K562 (cell line): ENCODE measurements around the gene SPINK8. TPM values are rescaled to one million over a fixed set of nuclear protein-coding genes. Genes with fewer than 3 reads are reported as not detected.

Experiments
- ETV6 ChIP-seq, 3 experiments: fragments of 150-350 bp in 1 of 3; sonication (generic) in 1 of 3; formaldehyde crosslinking in 1 of 3; IDR thresholded peaks; 2 replicates each; pipeline versions ENCODE4 v1.6.1 to v1.8.0; 2014 to 2022; ENCODE audit warnings: borderline replicate concordance in 2 of 3, low read depth in 2 of 3, antibody characterized with exemption in 1 of 3, low read length in 1 of 3, mild to moderate bottlenecking in 1 of 3, missing genetic modification reagents in 1 of 3
- FOXK1 ChIP-seq: sonication (generic); formaldehyde crosslinking; IDR thresholded peaks from 2 replicates; pipeline ENCODE4 v1.8.0; 2022; ENCODE audit warnings: missing genetic modification reagents, mild to moderate bottlenecking, borderline replicate concordance
- GTF2E2 ChIP-seq: fragments of 200-800 bp; sonication (Bioruptor generic); IDR thresholded peaks from 2 replicates; pipeline ENCODE4 v1.6.1; 2016; ENCODE audit warnings: missing genetic modification characterization, missing compliant biosample characterization
- MAZ ChIP-seq, 2 experiments: fragments of 450-650 bp in 1 of 2; sonication (generic) in 1 of 2; formaldehyde crosslinking; IDR thresholded peaks in 1 of 2; conservative IDR thresholded peaks in 1 of 2; 2 replicates each; pipeline versions ENCODE4 v1.4.0 to v1.5.0; 2020; ENCODE audit warnings: mild to moderate bottlenecking in 1 of 2, missing genetic modification reagents in 1 of 2
- MECOM ChIP-seq: fragments of 250-450 bp; sonication (Bioruptor Pico); IDR thresholded peaks from 2 replicates; pipeline ENCODE4 v1.8.0; 2022; ENCODE audit warnings: inconsistent platforms
- MGA ChIP-seq: fragments of 450-650 bp; IDR thresholded peaks from 2 replicates; pipeline ENCODE4 v1.6.1; 2016; ENCODE audit warnings: mild to moderate bottlenecking, moderate library complexity
- NEUROD1 ChIP-seq: fragments of 150-350 bp; IDR thresholded peaks from 2 replicates; pipeline ENCODE4 v1.6.1; 2014; ENCODE audit warnings: borderline replicate concordance, low read length, low read depth; ENCODE audit not compliant: partially characterized antibody
- RBM25 ChIP-seq: fragments of 200-400 bp; formaldehyde crosslinking; IDR thresholded peaks from 2 replicates; pipeline ENCODE4 v1.6.1; 2018; ENCODE audit warnings: low read length, low read depth, moderate library complexity; ENCODE audit not compliant: severe bottlenecking
- TEAD1 ChIP-seq, 2 experiments: fragments of 450-650 bp in 1 of 2; sonication (generic) in 1 of 2; formaldehyde crosslinking; IDR thresholded peaks; 2 replicates each; pipeline versions ENCODE4 v1.4.0 to v1.8.0; 2020 to 2022; ENCODE audit warnings: mild to moderate bottlenecking in 2 of 2, missing genetic modification reagents in 1 of 2
- U2AF1 ChIP-seq: fragments of 200-400 bp; formaldehyde crosslinking; optimal IDR thresholded peaks from 2 replicates; pipeline ENCODE3; 2017; ENCODE audit warnings: mild to moderate bottlenecking, low read depth, low read length, moderate library complexity
- ZNF511 ChIP-seq: sonication (generic); formaldehyde crosslinking; IDR thresholded peaks from 2 replicates; pipeline ENCODE4 v1.8.0; 2022; ENCODE audit warnings: mild to moderate bottlenecking, missing genetic modification reagents
- ZNF655 ChIP-seq: fragments of 250-450 bp; sonication (Bioruptor Pico); IDR thresholded peaks from 2 replicates; pipeline ENCODE4 v1.5.0; 2021
- polyA plus RNA-seq, 8 experiments: library from polyadenylated mRNA; depleted of rRNA in 4 of 8; stranded (reverse) in 5 of 8; unstranded in 3 of 8; fragments of >200 nt; fragmentation: Nextera tagmentation in 2 of 8; fragmentation: Illumina TruSeq in 1 of 8; extraction: Ambion mirVana in 2 of 8; extraction: Trizol in 1 of 8; gene quantifications; 2 replicates each; pipeline versions ENCODE4 v1.2.1 to v1.2.3, GENCODE V29; 2011 to 2014; ENCODE audit warnings: inconsistent platforms in 1 of 8, missing spikeins in 1 of 8
- total RNA-seq, 7 experiments: library from RNA; depleted of rRNA in 6 of 7; stranded (reverse); fragments of >200 nt in 6 of 7; fragmentation: Illumina TruSeq in 2 of 7; extraction: Trizol in 2 of 7; gene quantifications; 2 replicates each; pipeline versions ENCODE4 v1.2.1 to v1.2.3, GENCODE V29; 2011 to 2021; ENCODE audit warnings: low replicate concordance in 1 of 7

SPINK8 gene
- total and polyA plus RNA-seq, 9 of the 15 experiments (the other 6 are each of a cell fraction or from before 2014, with no cell fraction given) = not detected

- TF ChIP-seq MGA (peak; percentile 99), U2AF1 (peak; percentile 64), ETV6 (IDR thresholded peaks at IDR 0.05; ENCODE audit: borderline replicate concordance in 1 of 2, low read depth in 2 of 2, low read length in 1 of 2) (no peak), ETV6 (CRISPR knock-in tag; IDR thresholded peaks at IDR 0.05; ENCODE audit: borderline replicate concordance) (peak; percentile 44; the same call in 1 of the 2 replicates), FOXK1 (CRISPR knock-in tag) (peak; percentile 64; the same call in 1 of the 2 replicates), GTF2E2 (tag) (peak; percentile 91), ZNF655 (CRISPR knock-in tag) (no peak), MAZ (CRISPR knock-in tag; conservative IDR thresholded peaks at IDR 0.05 in 1 of 2, IDR thresholded peaks at IDR 0.05 in 1 of 2) (peak; percentile 46 to 52; a peak in 1 of 4 replicates), MECOM (CRISPR knock-in tag) (no peak), ZNF511 (CRISPR knock-in tag) (peak; percentile 80; the same call in 1 of the 2 replicates), NEUROD1 (no peak), RBM25 (no peak), TEAD1 (CRISPR knock-in tag; IDR thresholded peaks at IDR 0.05) (peak; percentile 12 to 69; a peak in 2 of 4 replicates)
Observed at GRCh38 chr3:48301020-48301799, 32.3 kb downstream of the SPINK8 start, which contains the start of gene NME6 (continued).
